GM12892 (cell line): ENCODE results near the gene FLVCR2.

Source experiments
- POLR2A ChIP-seq: IDR thresholded peaks from 2 replicates; pipeline ENCODE4 v1.6.1; 2011; ENCODE audit warnings: low read depth, low read length, control low read depth
- POLR2AphosphoS5 ChIP-seq: IDR thresholded peaks from 2 replicates; pipeline ENCODE4 v1.6.1; 2011; ENCODE audit warnings: low read depth, low read length, control low read depth
- TAF1 ChIP-seq: IDR thresholded peaks from 2 replicates; pipeline ENCODE4 v1.6.1; 2011; ENCODE audit warnings: low read depth, mild to moderate bottlenecking, control low read depth, low read length, borderline replicate concordance

GRCh38 chr14:75577729-75578101, 705 bp upstream of the FLVCR2 start:
- TF ChIP-seq POLR2A, result no peak
- TF ChIP-seq TAF1, result no peak
- TF ChIP-seq POLR2AphosphoS5, result no peak
